WTC11 (cell line): ENCODE data around the gene HRCT1. TPM values are rescaled to one million over a fixed set of nuclear protein-coding genes. Genes with fewer than 3 reads are reported as not detected.

Experiments used
- ATAC-seq: fragments of 200-7000 bp; cut with Tn5 transposase; 2 replicates; pipeline ENCODE4 v1.10.0; 2021; ENCODE audit warnings: mild to moderate bottlenecking, moderate library complexity
- CTCF ChIA-PET: fragments of 300-600 bp; sonication (Branson Sonifier 250); formaldehyde crosslinking; loops from one replicate; lab custom pipeline; 2021; ENCODE audit warnings: antibody characterized with exemption; lab: Charles Lee
- POLR2A ChIA-PET: fragments of 350-600 bp; sonication (Branson Sonifier 250); formaldehyde crosslinking; loops from one replicate; lab custom pipeline; 2021; ENCODE audit warnings: antibody characterized with exemption; lab: Charles Lee
- DNase-seq: peaks from one replicate; pipeline ENCODE4 v3.0.0; 2021; ENCODE audit warnings: low spot score
- H3K27ac Mint-ChIP-seq: 2 replicates; pipeline ENCODE4 v1.8.0; 2021; ENCODE audit warnings: mixed read lengths
- H3K27me3 Mint-ChIP-seq: 2 replicates; pipeline ENCODE4 v1.8.0; 2021; ENCODE audit warnings: low read depth, mild to moderate bottlenecking, moderate library complexity, mixed read lengths
- H3K36me3 Mint-ChIP-seq: 2 replicates; pipeline ENCODE4 v1.8.0; 2021; ENCODE audit warnings: mixed read lengths
- H3K4me1 Mint-ChIP-seq: 2 replicates; pipeline ENCODE4 v1.8.0; 2022; ENCODE audit warnings: mixed read lengths
- H3K4me3 Mint-ChIP-seq: 2 replicates; pipeline ENCODE4 v1.8.0; 2021; ENCODE audit warnings: mild to moderate bottlenecking, moderate library complexity, mixed read lengths
- H3K9me3 Mint-ChIP-seq: 2 replicates; pipeline ENCODE4 v1.8.0; 2021; ENCODE audit warnings: mixed read lengths
- E2F5 ChIP-seq: sonication (generic); formaldehyde crosslinking; IDR thresholded peaks from 2 replicates; pipeline ENCODE4 v1.8.1; 2022; ENCODE audit warnings: mild to moderate bottlenecking, moderate library complexity, missing genetic modification reagents
- EMX1 ChIP-seq: fragments of 250-450 bp; sonication (Bioruptor Pico); IDR thresholded peaks from 2 replicates; pipeline ENCODE4 v1.8.0; 2021; ENCODE audit warnings: mild to moderate bottlenecking
- ETV6 ChIP-seq: sonication (generic); formaldehyde crosslinking; IDR thresholded peaks from 2 replicates; pipeline ENCODE4 v1.8.1; 2022; ENCODE audit warnings: mild to moderate bottlenecking, missing genetic modification reagents
- JUN ChIP-seq: sonication (generic); formaldehyde crosslinking; IDR thresholded peaks from 2 replicates; pipeline ENCODE4 v1.8.0; 2023; ENCODE audit warnings: mild to moderate bottlenecking, missing genetic modification reagents
- NFE2L1 ChIP-seq: sonication (generic); formaldehyde crosslinking; IDR thresholded peaks from 2 replicates; pipeline ENCODE4 v1.8.1; 2023; ENCODE audit warnings: missing genetic modification reagents
- ZNF219 ChIP-seq: sonication (generic); formaldehyde crosslinking; IDR thresholded peaks from 2 replicates; pipeline ENCODE4 v1.8.0; 2023; ENCODE audit warnings: missing genetic modification reagents, mild to moderate bottlenecking, borderline replicate concordance
- ZNF532 ChIP-seq: fragments of 250-450 bp; sonication (Bioruptor Pico); IDR thresholded peaks from 2 replicates; pipeline ENCODE4 v1.9.0; 2021; ENCODE audit warnings: mild to moderate bottlenecking, borderline replicate concordance
- total RNA-seq: library from RNA; stranded (reverse); gene quantifications from 3 replicates; pipeline ENCODE4 v1.2.3, GENCODE V29; 2021
- TF ChIP-seq, protein P1 (sequence below): sonication (generic); formaldehyde crosslinking; IDR thresholded peaks from 2 replicates; pipeline ENCODE4 v1.8.1; 2022; ENCODE audit warnings: missing genetic modification reagents, borderline replicate concordance
- TF ChIP-seq, protein P2 (sequence below): fragments of 250-450 bp; sonication (Bioruptor Pico); IDR thresholded peaks from 2 replicates; pipeline ENCODE4 v1.9.0; 2021; ENCODE audit warnings: moderate library complexity, mild to moderate bottlenecking, inconsistent platforms, borderline replicate concordance
- TF ChIP-seq, protein P3 (sequence below): sonication (generic); formaldehyde crosslinking; conservative IDR thresholded peaks from 2 replicates; pipeline ENCODE4 v1.8.1; 2022; ENCODE audit warnings: mild to moderate bottlenecking, missing genetic modification reagents
- TF ChIP-seq, protein P4 (sequence below): sonication (generic); formaldehyde crosslinking; conservative IDR thresholded peaks from 2 replicates; pipeline ENCODE4 v1.8.1; 2023; ENCODE audit warnings: mild to moderate bottlenecking, low read depth, missing genetic modification reagents, moderate library complexity

Gene HRCT1
- total RNA-seq, 1 experiment from 2014 or later = not detected

GRCh38 chr9:35914301-35914807, 8.4 kb downstream of the HRCT1 start (continued):
- TF ChIP-seq, protein P1, sequence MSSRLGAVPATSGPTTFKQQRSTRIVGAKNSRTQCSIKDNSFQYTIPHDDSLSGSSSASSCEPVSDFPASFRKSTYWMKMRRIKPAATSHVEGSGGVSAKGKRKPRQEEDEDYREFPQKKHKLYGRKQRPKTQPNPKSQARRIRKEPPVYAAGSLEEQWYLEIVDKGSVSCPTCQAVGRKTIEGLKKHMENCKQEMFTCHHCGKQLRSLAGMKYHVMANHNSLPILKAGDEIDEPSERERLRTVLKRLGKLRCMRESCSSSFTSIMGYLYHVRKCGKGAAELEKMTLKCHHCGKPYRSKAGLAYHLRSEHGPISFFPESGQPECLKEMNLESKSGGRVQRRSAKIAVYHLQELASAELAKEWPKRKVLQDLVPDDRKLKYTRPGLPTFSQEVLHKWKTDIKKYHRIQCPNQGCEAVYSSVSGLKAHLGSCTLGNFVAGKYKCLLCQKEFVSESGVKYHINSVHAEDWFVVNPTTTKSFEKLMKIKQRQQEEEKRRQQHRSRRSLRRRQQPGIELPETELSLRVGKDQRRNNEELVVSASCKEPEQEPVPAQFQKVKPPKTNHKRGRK = no peak

DNA sequence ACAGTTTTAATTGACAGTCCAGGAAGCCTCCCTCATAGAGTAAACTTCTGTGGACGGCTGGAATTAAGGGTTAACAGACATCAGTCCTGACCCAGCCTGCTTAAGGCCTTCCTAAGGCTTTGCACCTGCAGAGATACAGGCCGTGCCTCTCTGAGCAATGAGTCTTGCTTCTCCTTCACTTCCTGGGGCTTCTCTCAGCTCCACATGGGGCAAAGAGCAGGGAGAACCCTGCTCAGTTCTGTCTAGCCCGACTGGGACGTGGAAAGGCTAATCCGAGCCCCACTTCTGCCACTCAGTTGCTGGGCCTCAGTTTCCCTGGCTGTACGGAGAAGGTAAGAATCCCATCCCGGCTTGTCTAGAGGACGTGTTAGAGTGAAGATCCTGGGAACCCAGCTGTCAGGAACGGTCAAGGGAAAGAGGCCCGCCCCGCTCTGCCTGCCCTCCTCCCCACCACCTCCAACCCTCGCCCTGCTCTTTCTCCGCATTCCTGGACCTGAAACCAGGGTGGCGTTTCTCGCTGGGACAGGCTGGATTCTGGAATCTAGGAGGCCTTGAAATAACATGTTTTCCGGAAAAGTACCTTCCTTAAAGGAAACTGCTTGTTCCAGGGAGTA, 9.8 kb downstream of the HRCT1 start:
- ChIA-PET POLR2A (no interaction called here), CTCF (interaction anchor here (0.6 to 3.1 kb wide), 6 partner anchors 13 to 107 kb away, joined by 4 to 14 read pairs (median 4); no protein-coding TSS in a partner anchor)
- TF ChIP-seq, protein P2, sequence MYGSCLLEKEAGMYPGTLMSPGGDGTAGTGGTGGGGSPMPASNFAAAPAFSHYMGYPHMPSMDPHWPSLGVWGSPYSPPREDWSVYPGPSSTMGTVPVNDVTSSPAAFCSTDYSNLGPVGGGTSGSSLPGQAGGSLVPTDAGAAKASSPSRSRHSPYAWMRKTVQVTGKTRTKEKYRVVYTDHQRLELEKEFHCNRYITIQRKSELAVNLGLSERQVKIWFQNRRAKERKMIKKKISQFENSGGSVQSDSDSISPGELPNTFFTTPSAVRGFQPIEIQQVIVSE (CRISPR knock-in tag) = no peak
- no peak for TF ChIP-seq JUN (CRISPR knock-in tag)
- no peak for TF ChIP-seq E2F5 (CRISPR knock-in tag)
- TF ChIP-seq, protein P3, sequence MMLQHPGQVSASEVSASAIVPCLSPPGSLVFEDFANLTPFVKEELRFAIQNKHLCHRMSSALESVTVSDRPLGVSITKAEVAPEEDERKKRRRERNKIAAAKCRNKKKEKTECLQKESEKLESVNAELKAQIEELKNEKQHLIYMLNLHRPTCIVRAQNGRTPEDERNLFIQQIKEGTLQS (CRISPR knock-in tag) = no peak
- peaks cover 12% of the 10 kb centered on the region for H3K4me1 Mint-ChIP-seq
- no peak overlapping the region for H3K27ac Mint-ChIP-seq
- H3K36me3 Mint-ChIP-seq = no peaks in the 10 kb centered on the region
- H3K9me3 Mint-ChIP-seq = no peaks in the 10 kb centered on the region
- no peak overlapping the region for H3K4me3 Mint-ChIP-seq
- DNase-seq = no peak
- no peaks in the 10 kb centered on the region for H3K27me3 Mint-ChIP-seq
- peak; percentile 24; the same call in 1 of the 2 replicates for ATAC-seq

GRCh38 chr9:35917261-35917660, 11.3 kb downstream of the HRCT1 start:
- DNase-seq (no peak), ATAC-seq (no peak; the same call in none of the 2 replicates)
- H3K36me3 Mint-ChIP-seq = no peaks in the 10 kb centered on the region
- no peaks in the 10 kb centered on the region for H3K9me3 Mint-ChIP-seq
- H3K4me3 Mint-ChIP-seq = no peak overlapping the region
- TF ChIP-seq NFE2L1 (no peak), ZNF219 (CRISPR knock-in tag) (no peak), EMX1 (CRISPR knock-in tag) (no peak), ZNF532 (CRISPR knock-in tag) (no peak), ETV6 (CRISPR knock-in tag) (no peak)
- TF ChIP-seq, protein P4, sequence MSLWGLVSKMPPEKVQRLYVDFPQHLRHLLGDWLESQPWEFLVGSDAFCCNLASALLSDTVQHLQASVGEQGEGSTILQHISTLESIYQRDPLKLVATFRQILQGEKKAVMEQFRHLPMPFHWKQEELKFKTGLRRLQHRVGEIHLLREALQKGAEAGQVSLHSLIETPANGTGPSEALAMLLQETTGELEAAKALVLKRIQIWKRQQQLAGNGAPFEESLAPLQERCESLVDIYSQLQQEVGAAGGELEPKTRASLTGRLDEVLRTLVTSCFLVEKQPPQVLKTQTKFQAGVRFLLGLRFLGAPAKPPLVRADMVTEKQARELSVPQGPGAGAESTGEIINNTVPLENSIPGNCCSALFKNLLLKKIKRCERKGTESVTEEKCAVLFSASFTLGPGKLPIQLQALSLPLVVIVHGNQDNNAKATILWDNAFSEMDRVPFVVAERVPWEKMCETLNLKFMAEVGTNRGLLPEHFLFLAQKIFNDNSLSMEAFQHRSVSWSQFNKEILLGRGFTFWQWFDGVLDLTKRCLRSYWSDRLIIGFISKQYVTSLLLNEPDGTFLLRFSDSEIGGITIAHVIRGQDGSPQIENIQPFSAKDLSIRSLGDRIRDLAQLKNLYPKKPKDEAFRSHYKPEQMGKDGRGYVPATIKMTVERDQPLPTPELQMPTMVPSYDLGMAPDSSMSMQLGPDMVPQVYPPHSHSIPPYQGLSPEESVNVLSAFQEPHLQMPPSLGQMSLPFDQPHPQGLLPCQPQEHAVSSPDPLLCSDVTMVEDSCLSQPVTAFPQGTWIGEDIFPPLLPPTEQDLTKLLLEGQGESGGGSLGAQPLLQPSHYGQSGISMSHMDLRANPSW (CRISPR knock-in tag) = no peak
- no peak overlapping the region for H3K27ac Mint-ChIP-seq
- H3K4me1 Mint-ChIP-seq = peaks cover 9% of the 10 kb centered on the region
- CTCF ChIA-PET = interaction anchor here (0.6 to 3.1 kb wide), 6 partner anchors 10 to 260 kb away, joined by 3 to 14 read pairs (median 4); partner anchors contain the start of genes CCDC107 and RMRP
- H3K27me3 Mint-ChIP-seq = no peaks in the 10 kb centered on the region
- POLR2A ChIA-PET = no interaction called here
